Retinal pigment epithelial cell (primary cell): ENCODE measurements around the gene C12orf76.

Experiments used
- DNase-seq: peaks from one replicate; pipeline ENCODE4 v3.0.0-alpha.2; 2010; ENCODE audit warnings: low read depth
- H3K4me3 ChIP-seq: 2 replicates; pipeline ENCODE4 v1.5.1; 2011; ENCODE audit warnings: mild to moderate bottlenecking, low read length, control low read depth, moderate library complexity
- CTCF ChIP-seq: conservative IDR thresholded peaks from 2 replicates; pipeline ENCODE4 v1.5.1; 2011; ENCODE audit warnings: low read depth, low read length, control low read depth, inconsistent platforms

The C12orf76 gene

GRCh38 chr12:110033888-110034287 lies 14.4 kb downstream of the C12orf76 start:
- no peak for TF ChIP-seq CTCF
- H3K4me3 ChIP-seq, result no peak overlapping the region
- no peak for DNase-seq

- no peak overlapping the region for H3K4me3 ChIP-seq
Measured at GRCh38 chr12:110029290-110029815, 19.0 kb downstream of the C12orf76 start.

GRCh38 chr12:110028323-110028722 lies 20.0 kb downstream of the C12orf76 start:
- H3K4me3 ChIP-seq, result no peak overlapping the region
- no peak for DNase-seq
- TF ChIP-seq CTCF, result no peak

More at GRCh38 chr12:110029290-110029815, 19.0 kb downstream of the C12orf76 start:
- no peak for TF ChIP-seq CTCF
- no peak for DNase-seq

GRCh38 chr12:110024051-110024450 lies 24.3 kb downstream of the C12orf76 start:
- DNase-seq, result no peak
- H3K4me3 ChIP-seq, result no peak overlapping the region
- no peak for TF ChIP-seq CTCF

- DNase-seq, result no peak
- TF ChIP-seq CTCF, result no peak
- H3K4me3 ChIP-seq, result no peak overlapping the region
Measured at GRCh38 chr12:110023059-110023980, 25.0 kb downstream of the C12orf76 start.

- no peak for TF ChIP-seq CTCF
- no peak for DNase-seq
- H3K4me3 ChIP-seq, result no peak overlapping the region
Measured at GRCh38 chr12:110020956-110021355, 27.4 kb downstream of the C12orf76 start.

- no peak for DNase-seq
- no peak for TF ChIP-seq CTCF
- H3K4me3 ChIP-seq, result no peak overlapping the region
Measured at GRCh38 chr12:110015132-110015531, 33.2 kb downstream of the C12orf76 start.
